GM23248 (cell line): ENCODE measurements around the gene MICOS13. TPM values are rescaled to one million over a fixed set of nuclear protein-coding genes. Genes with fewer than 3 reads are reported as not detected.

ENCODE experiments used
- DNase-seq: peaks from one replicate; pipeline ENCODE4 v3.0.0-alpha.2; 2015
- H2AFZ ChIP-seq: fragments of 200-600 bp; sonication (generic); 2 replicates; pipeline ENCODE4 v1.6.1; 2016; ENCODE audit warnings: antibody characterized with exemption
- H3F3A ChIP-seq: fragments of 200-600 bp; sonication (generic); 2 replicates; pipeline ENCODE4 v1.6.1; 2016; ENCODE audit warnings: mild to moderate bottlenecking, antibody characterized with exemption, mixed run types; ENCODE audit not compliant: insufficient read depth
- H3K27ac ChIP-seq: fragments of 200-600 bp; sonication (generic); 2 replicates; pipeline ENCODE4 v1.5.1; 2016; ENCODE audit warnings: mild to moderate bottlenecking
- H3K27me3 ChIP-seq: fragments of 200-600 bp; sonication (generic); replicated peaks from 2 replicates; pipeline ENCODE4 v1.6.1; 2016; ENCODE audit warnings: mild to moderate bottlenecking; ENCODE audit not compliant: insufficient read depth
- H3K36me3 ChIP-seq: fragments of 200-600 bp; sonication (generic); 2 replicates; pipeline ENCODE4 v1.6.1; 2016; ENCODE audit warnings: low read depth, mild to moderate bottlenecking
- H3K4me1 ChIP-seq: fragments of 200-600 bp; sonication (generic); 2 replicates; pipeline ENCODE4 v1.6.1; 2016; ENCODE audit warnings: mild to moderate bottlenecking; ENCODE audit not compliant: insufficient read depth
- H3K4me2 ChIP-seq: fragments of 200-600 bp; sonication (generic); one replicate; pipeline ENCODE4 v1.6.1; 2016; ENCODE audit warnings: mild to moderate bottlenecking; ENCODE audit not compliant: unreplicated experiment
- H3K4me3 ChIP-seq: fragments of 200-600 bp; sonication (generic); 2 replicates; pipeline ENCODE4 v1.5.1; 2016; ENCODE audit warnings: mild to moderate bottlenecking
- H3K79me2 ChIP-seq: fragments of 200-600 bp; sonication (generic); 2 replicates; pipeline ENCODE4 v1.6.1; 2016; ENCODE audit warnings: mild to moderate bottlenecking; ENCODE audit not compliant: insufficient read depth
- H3K9ac ChIP-seq: fragments of 200-600 bp; sonication (generic); 2 replicates; pipeline ENCODE4 v1.6.1; 2016; ENCODE audit warnings: mild to moderate bottlenecking
- H3K9me2 ChIP-seq: fragments of 200-600 bp; sonication (generic); 2 replicates; pipeline ENCODE4 v1.6.1; 2016; ENCODE audit warnings: mixed run types, mild to moderate bottlenecking, moderate library complexity; ENCODE audit not compliant: insufficient read depth
- H3K9me3 ChIP-seq: fragments of 200-600 bp; sonication (generic); one replicate; pipeline ENCODE4 v1.6.1; 2017; ENCODE audit warnings: low read depth
- H4K20me1 ChIP-seq: fragments of 200-600 bp; sonication (generic); 2 replicates; pipeline ENCODE4 v1.6.0; 2016; ENCODE audit not compliant: insufficient read depth
- EZH2 ChIP-seq: fragments of 200-600 bp; sonication (generic); IDR thresholded peaks from 2 replicates; pipeline ENCODE4 v1.6.1; 2018; ENCODE audit warnings: antibody characterized with exemption, mild to moderate bottlenecking; ENCODE audit not compliant: insufficient read depth, poor library complexity, severe bottlenecking
- EZH2phosphoT487 ChIP-seq: fragments of 200-600 bp; sonication (generic); IDR thresholded peaks from 2 replicates; pipeline ENCODE4 v1.6.1; 2018; ENCODE audit warnings: antibody characterized with exemption, moderate library complexity, mild to moderate bottlenecking, low read depth; ENCODE audit not compliant: insufficient read depth
- WGBS, 2 experiments: methylation state at CpG; one replicate each; pipeline ENCODE4 v1.1.6; 2015 to 2017; ENCODE audit warnings: low lambda C conversion rate in 2 of 2, low coverage in 1 of 2; ENCODE audit errors: missing lambda C conversion rate in 2 of 2; 5-methylcytosine and 5-hydroxymethylcytosine counted together
- in situ Hi-C: fragments of 300-500 bp; cut with MboI; formaldehyde crosslinking; loops from 2 replicates; pipeline ENCODE4 v1.15.0; 2020
- polyA plus RNA-seq: library from polyadenylated mRNA; unstranded; fragments of >200 nt; fragmentation: Nextera tagmentation; extraction: Ambion mirVana; gene quantifications from 2 replicates; pipeline ENCODE4 v1.2.1, GENCODE V29; 2016
- total RNA-seq: library from RNA; depleted of rRNA; stranded (reverse); fragments of >200 nt; shearing (Covaris generic); gene quantifications from 2 replicates; pipeline ENCODE4 v1.2.3, GENCODE V29; 2014

The MICOS13 gene
- total and polyA plus RNA-seq, 2 experiments from 2014 or later: 44.5 to 147 TPM

DNA sequence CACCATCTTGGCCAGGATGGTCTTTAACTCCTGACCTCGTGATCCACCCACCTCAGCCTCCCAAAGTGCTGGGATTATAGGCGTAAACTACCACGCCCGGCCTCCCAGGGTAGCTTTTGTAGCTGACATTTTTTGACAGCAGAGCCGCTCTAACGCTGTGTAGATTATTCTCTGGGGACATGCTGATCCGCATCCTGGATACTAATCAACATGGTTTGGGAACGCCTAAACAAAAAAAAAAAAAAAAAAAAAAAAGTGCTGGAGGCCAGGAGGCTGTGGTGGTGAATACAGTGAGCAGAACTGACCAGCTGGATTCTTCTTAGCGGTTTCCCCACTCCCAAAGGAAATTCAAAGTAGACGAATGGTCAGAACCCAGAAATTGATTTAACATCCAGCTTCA lies 34.5 kb upstream of the MICOS13 start:
- Histone ChIP-seq H3K9me2 (no peaks in the 10 kb centered on the region), H3K9ac (no peak overlapping the region), H3K79me2 (peaks cover 81% of the 10 kb centered on the region), H4K20me1 (peaks cover 8% of the 10 kb centered on the region), H3K4me1 (peaks cover 17% of the 10 kb centered on the region), H2AFZ (no peak overlapping the region), H3K27ac (no peak overlapping the region), H3K4me2 (no peak overlapping the region), H3K9me3 (no peaks in the 10 kb centered on the region), H3K4me3 (no peak overlapping the region), H3F3A (peaks cover 24% of the 10 kb centered on the region), H3K27me3 (no peaks in the 10 kb centered on the region), H3K36me3 (peaks cover 38% of the 10 kb centered on the region)
- WGBS, 2 experiments: 87 to 89% methylated on average over 10 of the region's 10 CpGs
- no peak for DNase-seq
- no peak for TF ChIP-seq EZH2
- no peak for TF ChIP-seq EZH2phosphoT487
- in situ Hi-C loops: no loop called here

DNA sequence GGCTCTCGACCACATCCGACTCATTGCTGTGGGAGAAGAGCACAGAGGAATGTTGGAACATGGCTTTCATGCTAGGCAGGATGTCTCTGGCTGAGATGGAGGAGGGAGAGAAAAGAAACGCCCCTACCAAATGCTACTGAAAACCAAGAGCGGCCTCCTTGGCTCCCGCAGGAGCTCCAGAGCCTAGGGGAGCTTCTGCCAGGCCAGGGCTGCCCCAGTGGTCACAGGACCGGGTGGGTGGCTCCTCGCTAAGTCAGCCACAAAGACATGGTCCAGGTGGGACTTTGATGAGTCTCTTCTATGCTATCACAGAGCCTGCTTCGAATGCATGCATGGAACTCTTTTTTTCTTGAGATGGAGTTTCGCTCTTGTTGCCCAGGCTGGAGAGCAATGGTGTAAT lies 32.9 kb upstream of the MICOS13 start:
- in situ Hi-C loops: no loop called here
- H3K36me3 ChIP-seq: peaks cover 38% of the 10 kb centered on the region
- no peak overlapping the region for H3K4me2 ChIP-seq
- DNase-seq: no peak
- H3K9me3 ChIP-seq: no peaks in the 10 kb centered on the region
- 92 to 96% methylated on average over 9 of the region's 9 CpGs for WGBS, 2 experiments
- no peak overlapping the region for H3K4me3 ChIP-seq
- H3K27ac ChIP-seq: no peak overlapping the region
- TF ChIP-seq EZH2: no peak
- TF ChIP-seq EZH2phosphoT487: no peak
- H3F3A ChIP-seq: peaks cover 11% of the 10 kb centered on the region
- peaks cover 8% of the 10 kb centered on the region for H4K20me1 ChIP-seq
- peaks cover 14% of the 10 kb centered on the region for H3K4me1 ChIP-seq
- no peak overlapping the region for H2AFZ ChIP-seq
- H3K79me2 ChIP-seq: peaks cover 72% of the 10 kb centered on the region
- H3K9ac ChIP-seq: no peak overlapping the region
- H3K27me3 ChIP-seq: no peaks in the 10 kb centered on the region
- no peaks in the 10 kb centered on the region for H3K9me2 ChIP-seq

DNA sequence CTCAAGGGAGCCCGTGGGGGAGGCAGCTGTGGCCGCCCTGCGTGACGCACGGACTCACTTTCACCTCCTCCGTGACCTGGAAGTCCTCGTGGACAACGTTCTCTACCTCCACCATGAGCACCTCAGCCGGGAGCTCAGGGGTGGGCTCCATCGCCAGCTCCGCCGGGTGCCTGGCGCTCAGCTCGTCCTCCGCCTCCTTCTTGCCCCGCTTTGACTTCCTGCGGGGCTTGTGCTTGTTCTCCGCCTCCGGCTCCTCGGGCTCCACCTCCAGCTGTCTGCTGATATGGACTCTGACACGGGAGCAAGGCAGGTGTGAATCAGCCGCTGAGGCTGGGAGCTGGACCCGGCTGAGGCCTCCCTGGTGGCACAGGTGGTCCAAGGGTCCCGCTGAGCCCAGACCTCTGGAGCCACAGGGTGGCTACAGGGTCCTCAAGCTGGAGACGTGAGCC lies 31.4 kb upstream of the MICOS13 start:
- no peak overlapping the region for H3K4me3 ChIP-seq
- H3K4me2 ChIP-seq: no peak overlapping the region
- TF ChIP-seq EZH2 (no peak), EZH2phosphoT487 (no peak)
- no peak overlapping the region for H3K9ac ChIP-seq
- no peak overlapping the region for H2AFZ ChIP-seq
- no peaks in the 10 kb centered on the region for H3K9me2 ChIP-seq
- peaks cover 4% of the 10 kb centered on the region for H4K20me1 ChIP-seq
- WGBS, 2 experiments: 92 to 96% methylated on average over 16 to 25 of the region's 25 CpGs
- in situ Hi-C loops: no loop called here
- no peaks in the 10 kb centered on the region for H3K27me3 ChIP-seq
- peaks cover 57% of the 10 kb centered on the region for H3K79me2 ChIP-seq
- H3K27ac ChIP-seq: no peak overlapping the region
- H3F3A ChIP-seq: no peaks in the 10 kb centered on the region; the same call in 1 of the 2 replicates
- H3K9me3 ChIP-seq: no peaks in the 10 kb centered on the region
- peaks cover 32% of the 10 kb centered on the region for H3K36me3 ChIP-seq
- H3K4me1 ChIP-seq: no peaks in the 10 kb centered on the region
- DNase-seq: no peak

DNA sequence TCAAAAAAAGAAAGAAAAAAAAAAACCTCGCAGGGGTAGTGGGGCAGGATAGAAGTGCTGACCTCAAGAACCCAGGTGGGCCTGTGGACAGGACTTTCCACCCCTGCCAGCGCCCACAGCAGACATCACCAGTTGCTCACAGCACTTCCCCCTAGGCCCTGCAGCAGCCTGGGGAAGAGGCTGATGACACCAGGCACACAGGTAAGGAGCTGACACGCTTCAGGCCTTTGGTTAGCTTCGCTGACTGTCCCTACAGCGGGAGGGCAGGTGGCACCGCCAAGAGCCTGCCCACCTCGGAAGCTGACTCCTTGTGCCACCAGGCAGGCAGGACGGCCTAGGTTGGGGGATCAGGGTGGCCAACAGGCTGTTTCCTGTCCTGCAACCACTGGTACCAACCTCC lies 30.7 kb upstream of the MICOS13 start:
- Histone ChIP-seq H3K4me1 (no peaks in the 10 kb centered on the region), H4K20me1 (peaks cover 4% of the 10 kb centered on the region), H2AFZ (no peak overlapping the region), H3K36me3 (peaks cover 36% of the 10 kb centered on the region), H3F3A (no peaks in the 10 kb centered on the region), H3K9me3 (no peaks in the 10 kb centered on the region), H3K27me3 (no peaks in the 10 kb centered on the region), H3K27ac (no peak overlapping the region), H3K4me2 (no peak overlapping the region), H3K4me3 (no peak overlapping the region), H3K79me2 (peaks cover 50% of the 10 kb centered on the region), H3K9me2 (no peaks in the 10 kb centered on the region), H3K9ac (no peak overlapping the region)
- DNase-seq: no peak
- 97 to 98% methylated on average over 8 of the region's 8 CpGs for WGBS, 2 experiments
- TF ChIP-seq EZH2 (no peak), EZH2phosphoT487 (no peak)
- in situ Hi-C loops: no loop called here
